H1 (cell line): Measurements from ENCODE around the gene BMERB1. TPM values are rescaled to one million over a fixed set of nuclear protein-coding genes. Genes with fewer than 3 reads are reported as not detected.

Experiments
- ASH2L ChIP-seq: fragments of 200-600, 300-600 bp; sonication (generic); IDR thresholded peaks from one replicate; pipeline ENCODE4 v1.7.1; 2017; ENCODE audit warnings: low read length
- BACH1 ChIP-seq: IDR thresholded peaks from 2 replicates; pipeline ENCODE4 v1.6.1; 2012; ENCODE audit warnings: low read length, improper control_type of control experiment
- BCL11A ChIP-seq, 2 experiments: IDR thresholded peaks; one replicate each; pipeline ENCODE4 v1.6.1; 2011; ENCODE audit warnings: low read depth in 2 of 2, low read length in 2 of 2, mild to moderate bottlenecking in 2 of 2
- POLR2A ChIP-seq, 2 experiments: IDR thresholded peaks; 1 replicate in 1 of 2; 2 replicates in 1 of 2; pipeline ENCODE4 v1.6.1; 2011; ENCODE audit warnings: low read depth in 2 of 2, low read length in 2 of 2, mild to moderate bottlenecking in 2 of 2; ENCODE audit errors: control extremely low read depth in 1 of 2
- SAP30 ChIP-seq: fragments of 300-600 bp; sonication (generic); IDR thresholded peaks from 2 replicates; pipeline ENCODE4 v1.7.1; 2012; ENCODE audit warnings: low read length, moderate library complexity, mild to moderate bottlenecking, inconsistent platforms; ENCODE audit not compliant: insufficient read depth, insufficient replicate concordance
- SP1 ChIP-seq: IDR thresholded peaks from 2 replicates; pipeline ENCODE4 v1.6.1; 2011; ENCODE audit warnings: low read depth, low read length
- polyA plus RNA-seq, 7 experiments: library from polyadenylated mRNA; depleted of rRNA in 3 of 7; stranded (reverse) in 5 of 7; unstranded in 2 of 7; fragments of >200 nt in 5 of 7; fragments of 200-250 nt in 2 of 7; gene quantifications; 1 replicate in 5 of 7; 2 replicates in 1 of 7; 4 replicates in 1 of 7; pipeline versions ENCODE4 v1.2.1 to v1.2.3, GENCODE V29; 2011 to 2013; ENCODE audit warnings: missing spikeins in 2 of 7, mixed read lengths in 2 of 7
- total RNA-seq: library from RNA; stranded (reverse); fragmentation: NEBNext Ultra II Directional; extraction: Animal tissue kit (Norgen Biotek cat#: 25700); gene quantifications from 2 replicates; pipeline ENCODE4 v1.2.1, GENCODE V29; 2021
- TF ChIP-seq, protein P1 (sequence below): IDR thresholded peaks from 2 replicates; pipeline ENCODE4 v1.6.1; 2011; ENCODE audit warnings: low read depth, mild to moderate bottlenecking, low read length; ENCODE audit not compliant: insufficient read depth
- TF ChIP-seq, protein P2 (sequence below): fragments of 300-600 bp; sonication (generic); IDR thresholded peaks from 2 replicates; pipeline ENCODE4 v1.7.1; 2012; ENCODE audit warnings: low read length, moderate library complexity, mild to moderate bottlenecking, inconsistent platforms; ENCODE audit not compliant: insufficient replicate concordance

The BMERB1 gene
- total and polyA plus RNA-seq, 2 of the 8 experiments (the other 6 are each of a cell fraction or from before 2014, with no cell fraction given) = 23.5 to 27.1 TPM

DNA sequence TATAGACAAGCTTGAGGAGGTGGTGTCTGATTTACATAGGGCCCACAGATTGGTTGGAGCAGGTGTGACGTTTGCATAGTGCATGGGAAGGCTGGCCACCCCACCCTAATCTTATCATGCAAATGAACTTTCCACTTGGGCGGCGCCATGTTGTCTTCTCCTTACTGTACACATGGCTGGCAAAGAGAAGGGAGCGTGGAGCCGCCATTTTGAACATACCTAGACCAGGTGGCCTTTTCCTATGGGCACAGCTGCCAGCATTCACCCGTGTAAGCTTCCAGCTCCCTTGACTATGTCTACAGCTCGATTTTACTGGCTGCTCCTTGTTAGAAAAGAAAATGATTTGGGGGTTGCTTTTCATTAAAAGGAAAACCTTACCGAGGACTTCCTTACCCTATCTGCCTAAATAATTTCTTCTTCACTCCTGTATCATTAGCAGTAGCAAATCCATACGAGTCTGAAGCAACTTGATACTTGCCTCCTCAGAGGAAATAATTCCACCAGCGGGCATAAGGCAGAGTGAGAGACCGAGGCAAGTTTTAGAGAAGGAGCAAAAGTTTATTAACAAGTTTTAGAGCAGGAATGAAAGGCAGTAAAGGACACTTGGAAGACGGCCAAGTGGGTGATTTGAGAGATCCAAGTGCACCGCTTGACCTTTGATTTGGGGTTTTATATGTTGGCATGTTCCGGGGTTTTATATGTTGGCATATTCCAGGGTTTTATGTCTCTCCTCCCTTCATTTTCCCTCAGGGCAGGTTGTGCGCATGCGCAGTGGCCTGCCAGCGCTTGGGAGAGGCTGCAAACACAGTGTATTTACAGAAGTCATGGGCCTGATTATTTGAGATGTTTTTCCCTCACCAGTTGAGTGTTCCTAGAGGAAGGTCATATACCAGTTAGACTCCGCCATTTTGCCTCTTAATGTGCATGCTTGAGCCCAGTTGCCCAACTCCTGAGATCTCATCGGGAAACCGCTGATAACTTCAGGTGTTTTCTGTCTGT, 142.9 kb downstream of the BMERB1 start (continued):
- TF ChIP-seq BCL11A (IDR thresholded peaks at IDR 0.05; ENCODE audit: low read depth in 2 of 2, low read length in 2 of 2) = no peak
- no peak for TF ChIP-seq ASH2L
- TF ChIP-seq, protein P1, sequence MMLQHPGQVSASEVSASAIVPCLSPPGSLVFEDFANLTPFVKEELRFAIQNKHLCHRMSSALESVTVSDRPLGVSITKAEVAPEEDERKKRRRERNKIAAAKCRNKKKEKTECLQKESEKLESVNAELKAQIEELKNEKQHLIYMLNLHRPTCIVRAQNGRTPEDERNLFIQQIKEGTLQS = no peak
- TF ChIP-seq BACH1 = no peak
- no peak for TF ChIP-seq POLR2A (IDR thresholded peaks at IDR 0.05; ENCODE audit: control extremely low read depth in 1 of 2, low read depth in 2 of 2, low read length in 2 of 2)
- TF ChIP-seq SAP30 = no peak
- TF ChIP-seq SP1 = no peak
- TF ChIP-seq, protein P2, sequence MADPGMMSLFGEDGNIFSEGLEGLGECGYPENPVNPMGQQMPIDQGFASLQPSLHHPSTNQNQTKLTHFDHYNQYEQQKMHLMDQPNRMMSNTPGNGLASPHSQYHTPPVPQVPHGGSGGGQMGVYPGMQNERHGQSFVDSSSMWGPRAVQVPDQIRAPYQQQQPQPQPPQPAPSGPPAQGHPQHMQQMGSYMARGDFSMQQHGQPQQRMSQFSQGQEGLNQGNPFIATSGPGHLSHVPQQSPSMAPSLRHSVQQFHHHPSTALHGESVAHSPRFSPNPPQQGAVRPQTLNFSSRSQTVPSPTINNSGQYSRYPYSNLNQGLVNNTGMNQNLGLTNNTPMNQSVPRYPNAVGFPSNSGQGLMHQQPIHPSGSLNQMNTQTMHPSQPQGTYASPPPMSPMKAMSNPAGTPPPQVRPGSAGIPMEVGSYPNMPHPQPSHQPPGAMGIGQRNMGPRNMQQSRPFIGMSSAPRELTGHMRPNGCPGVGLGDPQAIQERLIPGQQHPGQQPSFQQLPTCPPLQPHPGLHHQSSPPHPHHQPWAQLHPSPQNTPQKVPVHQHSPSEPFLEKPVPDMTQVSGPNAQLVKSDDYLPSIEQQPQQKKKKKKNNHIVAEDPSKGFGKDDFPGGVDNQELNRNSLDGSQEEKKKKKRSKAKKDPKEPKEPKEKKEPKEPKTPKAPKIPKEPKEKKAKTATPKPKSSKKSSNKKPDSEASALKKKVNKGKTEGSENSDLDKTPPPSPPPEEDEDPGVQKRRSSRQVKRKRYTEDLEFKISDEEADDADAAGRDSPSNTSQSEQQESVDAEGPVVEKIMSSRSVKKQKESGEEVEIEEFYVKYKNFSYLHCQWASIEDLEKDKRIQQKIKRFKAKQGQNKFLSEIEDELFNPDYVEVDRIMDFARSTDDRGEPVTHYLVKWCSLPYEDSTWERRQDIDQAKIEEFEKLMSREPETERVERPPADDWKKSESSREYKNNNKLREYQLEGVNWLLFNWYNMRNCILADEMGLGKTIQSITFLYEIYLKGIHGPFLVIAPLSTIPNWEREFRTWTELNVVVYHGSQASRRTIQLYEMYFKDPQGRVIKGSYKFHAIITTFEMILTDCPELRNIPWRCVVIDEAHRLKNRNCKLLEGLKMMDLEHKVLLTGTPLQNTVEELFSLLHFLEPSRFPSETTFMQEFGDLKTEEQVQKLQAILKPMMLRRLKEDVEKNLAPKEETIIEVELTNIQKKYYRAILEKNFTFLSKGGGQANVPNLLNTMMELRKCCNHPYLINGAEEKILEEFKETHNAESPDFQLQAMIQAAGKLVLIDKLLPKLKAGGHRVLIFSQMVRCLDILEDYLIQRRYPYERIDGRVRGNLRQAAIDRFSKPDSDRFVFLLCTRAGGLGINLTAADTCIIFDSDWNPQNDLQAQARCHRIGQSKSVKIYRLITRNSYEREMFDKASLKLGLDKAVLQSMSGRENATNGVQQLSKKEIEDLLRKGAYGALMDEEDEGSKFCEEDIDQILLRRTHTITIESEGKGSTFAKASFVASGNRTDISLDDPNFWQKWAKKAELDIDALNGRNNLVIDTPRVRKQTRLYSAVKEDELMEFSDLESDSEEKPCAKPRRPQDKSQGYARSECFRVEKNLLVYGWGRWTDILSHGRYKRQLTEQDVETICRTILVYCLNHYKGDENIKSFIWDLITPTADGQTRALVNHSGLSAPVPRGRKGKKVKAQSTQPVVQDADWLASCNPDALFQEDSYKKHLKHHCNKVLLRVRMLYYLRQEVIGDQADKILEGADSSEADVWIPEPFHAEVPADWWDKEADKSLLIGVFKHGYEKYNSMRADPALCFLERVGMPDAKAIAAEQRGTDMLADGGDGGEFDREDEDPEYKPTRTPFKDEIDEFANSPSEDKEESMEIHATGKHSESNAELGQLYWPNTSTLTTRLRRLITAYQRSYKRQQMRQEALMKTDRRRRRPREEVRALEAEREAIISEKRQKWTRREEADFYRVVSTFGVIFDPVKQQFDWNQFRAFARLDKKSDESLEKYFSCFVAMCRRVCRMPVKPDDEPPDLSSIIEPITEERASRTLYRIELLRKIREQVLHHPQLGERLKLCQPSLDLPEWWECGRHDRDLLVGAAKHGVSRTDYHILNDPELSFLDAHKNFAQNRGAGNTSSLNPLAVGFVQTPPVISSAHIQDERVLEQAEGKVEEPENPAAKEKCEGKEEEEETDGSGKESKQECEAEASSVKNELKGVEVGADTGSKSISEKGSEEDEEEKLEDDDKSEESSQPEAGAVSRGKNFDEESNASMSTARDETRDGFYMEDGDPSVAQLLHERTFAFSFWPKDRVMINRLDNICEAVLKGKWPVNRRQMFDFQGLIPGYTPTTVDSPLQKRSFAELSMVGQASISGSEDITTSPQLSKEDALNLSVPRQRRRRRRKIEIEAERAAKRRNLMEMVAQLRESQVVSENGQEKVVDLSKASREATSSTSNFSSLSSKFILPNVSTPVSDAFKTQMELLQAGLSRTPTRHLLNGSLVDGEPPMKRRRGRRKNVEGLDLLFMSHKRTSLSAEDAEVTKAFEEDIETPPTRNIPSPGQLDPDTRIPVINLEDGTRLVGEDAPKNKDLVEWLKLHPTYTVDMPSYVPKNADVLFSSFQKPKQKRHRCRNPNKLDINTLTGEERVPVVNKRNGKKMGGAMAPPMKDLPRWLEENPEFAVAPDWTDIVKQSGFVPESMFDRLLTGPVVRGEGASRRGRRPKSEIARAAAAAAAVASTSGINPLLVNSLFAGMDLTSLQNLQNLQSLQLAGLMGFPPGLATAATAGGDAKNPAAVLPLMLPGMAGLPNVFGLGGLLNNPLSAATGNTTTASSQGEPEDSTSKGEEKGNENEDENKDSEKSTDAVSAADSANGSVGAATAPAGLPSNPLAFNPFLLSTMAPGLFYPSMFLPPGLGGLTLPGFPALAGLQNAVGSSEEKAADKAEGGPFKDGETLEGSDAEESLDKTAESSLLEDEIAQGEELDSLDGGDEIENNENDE = no peak
